HUDEP-2 (cell line): ENCODE measurements around the gene KIF21A.

Experiments used
- DNase-seq, 76 experiments: peaks; one replicate each; lab custom pipeline; 2025; ENCODE audit not compliant: unreplicated experiment in 76 of 76; lab: John Stamatoyannopoulos, UW

The KIF21A gene

DNA sequence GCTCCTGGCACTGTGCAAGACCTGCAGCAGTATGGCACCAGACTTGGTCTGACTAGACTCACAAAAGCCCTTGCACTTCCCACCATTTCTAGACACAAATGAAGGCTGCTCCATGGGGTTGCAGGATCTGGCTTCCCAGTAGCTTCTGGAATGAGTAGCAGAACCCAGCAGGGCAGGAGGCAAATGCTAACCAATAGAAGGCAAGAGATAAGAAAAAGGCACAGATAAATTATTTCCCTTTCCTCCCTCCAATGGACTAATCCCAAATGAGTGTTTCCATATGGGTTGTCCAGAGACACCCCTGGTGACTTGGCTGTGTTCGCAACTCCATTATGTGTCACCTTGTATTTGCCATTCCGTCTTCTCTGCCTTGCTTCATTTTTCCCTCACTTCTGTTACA is 49.7 kb downstream of the KIF21A start:
- no peak for DNase-seq

DNA sequence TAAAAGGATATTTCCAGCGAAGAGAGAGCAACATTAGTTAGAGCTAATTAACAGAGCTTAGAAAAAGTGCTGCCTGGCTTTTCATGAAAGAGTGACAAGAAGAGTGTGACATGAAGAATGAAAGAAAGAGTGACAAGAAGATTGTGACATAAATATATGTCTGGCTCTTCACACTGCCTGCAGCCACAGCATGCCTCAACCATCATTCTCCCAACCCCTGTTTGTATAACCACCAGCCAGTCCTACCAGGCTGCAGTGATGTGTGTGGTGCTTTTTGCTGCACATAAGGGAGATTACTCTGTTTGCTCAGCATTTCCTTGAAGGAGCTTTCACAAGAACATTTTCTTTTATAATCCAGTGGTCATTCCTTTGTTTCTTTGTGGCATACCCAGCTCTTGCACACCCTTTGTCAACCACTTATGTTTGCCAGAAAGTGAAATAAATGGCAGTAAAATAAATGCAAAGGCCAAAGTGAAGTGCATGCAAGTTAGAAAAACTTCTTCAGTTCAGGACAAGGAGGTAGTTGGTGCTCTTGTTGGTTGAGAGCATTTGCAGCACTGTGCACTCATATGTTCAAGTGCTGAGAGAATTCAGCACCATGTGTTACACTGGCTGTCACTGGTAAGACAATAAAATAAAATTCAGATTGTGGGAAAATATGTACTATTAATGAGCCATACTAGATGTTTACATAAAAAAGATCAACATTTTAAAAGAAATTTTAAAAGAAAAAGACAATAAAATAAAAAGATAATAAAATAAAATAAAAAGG is 50.6 kb downstream of the KIF21A start:
- no peak for DNase-seq

DNA sequence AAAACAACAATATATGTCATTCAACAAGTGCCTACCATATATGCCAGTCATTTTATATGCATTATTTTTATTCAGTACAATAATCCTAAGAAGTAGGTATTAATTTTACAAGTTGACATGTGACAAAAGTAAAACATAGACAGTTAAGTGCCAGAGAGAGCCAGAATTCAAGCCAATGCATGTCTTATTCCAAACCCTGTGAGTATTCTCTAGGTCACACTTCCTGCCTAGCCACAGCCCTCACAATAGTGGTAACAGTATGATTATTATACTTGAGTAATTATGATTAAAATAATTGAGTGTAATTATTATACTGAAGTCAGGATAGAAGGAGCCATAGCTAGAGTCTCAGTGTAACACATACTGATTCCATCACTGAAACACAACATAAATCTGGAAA is 52.2 kb downstream of the KIF21A start:
- DNase-seq = no peak

DNA sequence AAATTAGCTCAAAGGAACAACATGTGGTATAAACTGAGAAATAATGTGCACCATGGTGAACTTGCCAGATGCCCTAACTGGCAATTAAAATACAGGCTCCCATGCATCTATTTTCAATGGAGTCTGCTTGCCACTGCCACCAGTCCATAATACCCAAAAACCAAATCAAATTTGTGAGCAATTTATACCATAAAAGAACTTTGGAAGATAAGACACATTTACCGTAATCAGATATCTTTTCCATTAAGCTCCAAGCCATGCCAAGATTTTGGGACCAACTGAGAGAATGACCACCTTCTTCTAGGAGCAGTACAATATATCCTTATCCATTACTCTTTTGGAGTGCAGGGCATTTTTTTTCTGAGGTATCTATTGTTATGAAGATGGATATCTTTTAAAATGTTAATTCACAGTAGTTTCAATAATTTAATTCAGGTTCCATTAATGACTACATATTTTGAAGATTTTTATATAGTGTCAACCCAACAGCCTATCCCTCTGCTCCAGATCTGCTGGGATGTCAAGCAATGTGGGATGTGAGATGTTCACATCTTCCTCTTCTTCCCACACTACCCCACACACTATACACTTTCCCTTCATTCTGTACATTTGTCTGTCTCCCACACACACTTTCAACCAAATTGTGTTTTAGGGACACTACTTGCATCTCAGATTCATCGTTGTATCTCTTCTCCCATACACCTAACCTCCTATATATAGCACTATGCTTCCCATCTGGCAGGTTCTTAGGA is 53.3 kb downstream of the KIF21A start:
- no peak for DNase-seq

DNA sequence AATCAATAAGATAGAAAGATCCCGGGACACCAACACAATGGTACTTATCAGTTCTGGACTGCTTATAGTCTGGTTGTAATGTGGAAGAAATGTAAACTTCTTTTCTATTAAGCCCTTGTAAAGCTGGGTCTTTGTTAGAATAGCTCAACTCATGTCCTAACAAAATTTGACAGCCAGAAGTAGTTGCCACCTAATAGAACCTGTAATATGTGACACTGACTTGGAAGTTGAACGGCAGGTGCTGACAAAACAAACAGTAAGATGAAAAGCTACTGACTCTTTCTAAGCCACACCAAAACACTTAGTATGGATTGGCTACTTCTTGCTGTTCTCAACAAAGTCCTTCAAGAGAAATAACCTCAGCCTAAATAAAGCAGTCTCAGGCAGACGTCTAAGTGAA is 56.6 kb downstream of the KIF21A start:
- DNase-seq = no peak

DNA sequence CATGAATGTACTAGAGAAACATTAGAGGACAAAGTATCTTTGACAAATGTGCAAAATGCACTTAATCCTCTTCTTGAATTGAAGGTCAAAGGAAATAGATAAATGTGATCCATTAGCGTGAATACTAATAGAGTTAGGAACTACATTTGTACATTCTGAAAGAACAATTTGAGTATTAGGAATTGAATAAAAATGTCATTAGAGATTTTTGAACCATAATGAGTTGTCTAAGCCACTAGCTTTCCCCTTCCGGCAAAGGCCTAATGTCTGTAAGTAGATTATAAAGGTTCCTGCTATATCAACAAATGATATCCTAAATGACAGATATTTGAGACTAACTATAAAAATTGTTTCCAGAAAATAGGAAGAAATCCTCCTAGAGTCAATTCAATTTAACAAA is 59.8 kb downstream of the KIF21A start:
- DNase-seq = no peak

DNA sequence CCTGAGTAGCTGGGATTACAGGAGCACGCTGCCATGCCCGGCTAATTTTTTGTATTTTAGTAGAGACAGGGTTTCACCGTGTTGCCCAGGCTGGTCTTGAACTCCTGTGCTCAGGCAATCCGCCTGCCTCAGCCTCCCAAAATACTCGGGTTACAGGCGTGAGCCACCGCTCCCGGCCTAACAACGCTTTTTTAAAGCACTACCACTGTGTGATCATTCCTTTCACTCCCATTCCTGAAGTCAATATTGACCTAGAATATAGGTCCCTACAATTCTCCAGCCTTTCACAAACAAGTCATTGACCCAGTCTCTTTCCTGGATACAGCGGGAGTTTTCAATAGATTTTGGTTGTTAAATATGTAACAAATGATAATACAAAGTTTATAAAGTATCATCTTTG is 62.8 kb downstream of the KIF21A start:
- DNase-seq = no peak

DNA sequence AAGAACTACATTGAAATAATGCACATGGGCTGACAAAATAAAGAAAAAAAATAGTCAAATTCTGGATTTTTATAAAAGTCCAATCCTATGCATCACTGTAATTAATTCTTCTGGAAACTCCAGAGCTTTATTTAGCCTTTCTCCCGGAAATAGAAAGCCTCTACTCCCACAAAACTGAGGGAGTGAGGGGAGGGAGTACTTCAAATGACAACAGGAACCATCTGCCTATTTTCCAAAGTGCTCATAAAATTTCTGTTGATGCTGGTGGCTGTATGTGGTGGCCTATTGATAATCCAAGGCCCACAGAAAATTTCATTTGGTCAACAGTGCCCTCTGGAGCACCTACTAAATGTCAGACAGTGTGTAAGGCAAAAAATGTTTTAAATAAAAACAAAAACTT is 64.6 kb downstream of the KIF21A start:
- no peak for DNase-seq

DNA sequence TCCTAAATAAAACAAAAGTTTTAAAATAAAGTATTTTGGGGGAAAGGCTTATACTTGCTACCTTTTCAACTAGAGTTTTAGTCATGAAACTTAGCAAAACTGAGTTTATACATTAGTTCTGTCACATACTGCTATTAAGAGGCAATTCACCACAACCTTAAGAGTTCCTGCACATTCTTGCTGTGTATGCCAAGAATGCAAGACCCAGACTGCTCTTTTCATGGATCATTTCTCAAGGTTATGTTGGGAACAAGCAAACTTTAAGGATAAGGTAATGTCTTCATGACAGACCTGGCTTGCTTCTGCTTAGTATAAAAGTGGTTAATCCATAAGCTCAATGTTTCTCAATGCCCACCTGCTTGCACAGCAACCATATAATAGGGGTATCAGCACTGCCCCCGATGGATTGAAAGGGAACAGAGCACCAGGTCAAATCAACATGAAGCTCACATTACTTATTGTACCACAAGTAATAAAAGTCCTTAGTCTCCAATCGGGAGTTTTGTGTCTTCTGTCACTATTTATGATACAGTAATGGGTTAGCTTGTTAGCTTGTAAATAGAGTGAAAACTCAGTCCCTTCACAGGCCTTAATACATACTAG is 67.6 kb downstream of the KIF21A start:
- no peak for DNase-seq

DNA sequence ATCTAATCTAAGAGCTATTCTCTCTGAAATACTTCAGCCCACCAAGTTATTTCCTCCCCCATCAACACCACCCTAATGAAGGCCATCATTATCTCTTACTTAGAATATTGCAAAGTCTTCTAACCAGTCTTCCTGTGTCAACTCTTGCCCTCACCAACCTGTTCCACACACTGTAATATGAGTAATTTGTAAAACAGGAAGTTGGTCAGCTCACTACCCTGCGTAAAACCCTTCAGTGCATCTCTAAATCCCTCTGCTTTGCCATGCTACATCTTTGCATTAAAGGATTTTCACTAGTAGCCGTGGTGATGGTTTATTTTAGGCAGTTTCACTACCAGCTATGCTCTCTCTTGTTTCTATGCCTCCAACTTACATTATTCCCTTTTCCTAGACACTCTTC is 70.0 kb downstream of the KIF21A start:
- no peak for DNase-seq

DNA sequence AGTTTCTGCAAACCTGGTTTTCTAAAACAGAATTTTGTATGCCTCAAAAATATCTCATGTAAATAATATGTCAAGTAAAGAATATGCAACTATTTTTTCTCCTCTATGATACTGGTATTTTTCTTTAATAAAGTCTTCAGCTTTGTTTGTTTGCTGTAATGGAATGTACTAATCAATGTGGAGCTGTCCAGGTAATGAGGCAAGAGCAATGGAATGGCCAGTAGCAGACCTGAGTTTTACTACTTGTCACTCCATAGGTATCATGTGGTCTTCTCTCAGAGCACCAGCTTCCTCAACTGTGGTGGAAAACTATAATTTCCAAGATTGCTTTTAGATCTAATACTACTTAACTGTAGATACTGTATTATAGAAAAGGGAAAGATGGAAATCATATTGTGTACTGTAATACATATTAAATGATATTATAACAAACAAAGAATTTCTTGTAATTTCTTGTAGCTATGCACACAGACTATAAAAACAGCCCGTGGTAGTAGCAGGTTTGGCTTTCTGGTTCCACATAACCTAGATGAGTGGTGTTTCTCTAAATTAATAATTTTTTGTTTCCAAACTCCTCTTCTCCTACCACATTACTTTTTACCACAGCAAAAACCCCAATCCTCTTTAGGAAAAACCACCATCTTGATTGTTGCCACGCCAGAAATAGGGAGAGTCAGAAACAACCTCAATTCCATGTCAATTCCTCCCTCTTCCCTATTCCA is 70.6 kb downstream of the KIF21A start:
- no peak for DNase-seq

DNA sequence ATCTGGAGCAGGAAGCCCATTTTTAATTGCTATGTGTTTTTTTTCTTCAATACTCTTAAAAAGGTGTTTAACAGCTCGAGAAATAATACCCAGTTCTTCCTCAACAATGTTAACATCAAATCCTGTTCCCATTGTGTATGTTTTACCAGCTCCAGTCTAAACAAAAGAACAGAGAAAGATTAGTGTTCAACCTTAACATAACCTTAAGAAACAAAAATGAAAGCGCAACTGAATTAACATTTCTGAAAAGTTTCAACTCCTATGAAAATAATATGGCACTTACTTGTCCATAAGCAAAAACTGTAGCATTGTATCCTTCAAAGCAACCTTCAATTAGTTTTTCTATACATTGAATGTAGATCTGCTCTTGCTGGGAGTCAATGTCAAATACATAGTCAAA is 73.2 kb downstream of the KIF21A start:
- DNase-seq = no peak

DNA sequence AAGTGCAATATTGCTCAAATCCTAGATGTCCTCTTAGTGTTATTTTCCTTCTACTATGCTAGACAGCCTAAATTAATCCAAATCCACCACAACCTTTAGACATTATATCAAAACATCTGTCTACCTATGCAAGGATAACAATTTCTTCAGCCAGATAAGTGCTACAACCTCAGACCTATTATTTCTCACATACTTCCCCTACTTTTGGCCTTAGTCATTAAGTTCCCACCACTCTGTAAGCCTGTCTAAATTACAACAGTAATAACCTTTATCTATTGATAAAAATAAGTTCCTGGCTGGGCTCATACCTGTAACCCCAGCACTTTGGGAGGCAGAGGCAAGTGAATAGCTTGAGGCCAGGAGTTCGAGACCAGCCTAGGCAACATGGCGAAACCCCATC is 74.0 kb downstream of the KIF21A start:
- no peak for DNase-seq

DNA sequence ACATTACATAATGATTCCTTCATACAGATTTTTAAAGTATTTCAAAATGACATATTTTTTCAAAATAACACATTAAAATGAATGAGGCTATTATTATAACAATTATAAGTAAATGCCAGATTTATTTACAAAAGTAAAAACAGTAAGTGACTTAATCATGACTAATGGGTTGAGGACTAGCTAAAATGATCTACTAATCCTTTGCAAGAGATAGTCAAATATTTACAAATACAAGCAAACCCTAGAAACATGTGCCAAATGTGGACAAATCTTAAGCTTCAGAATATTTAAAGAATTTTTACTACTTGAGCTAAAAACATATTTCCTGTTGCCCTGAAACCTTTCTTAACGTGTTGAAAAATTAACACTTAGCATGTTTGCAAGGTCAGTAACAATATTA is 74.8 kb downstream of the KIF21A start:
- no peak for DNase-seq

DNA sequence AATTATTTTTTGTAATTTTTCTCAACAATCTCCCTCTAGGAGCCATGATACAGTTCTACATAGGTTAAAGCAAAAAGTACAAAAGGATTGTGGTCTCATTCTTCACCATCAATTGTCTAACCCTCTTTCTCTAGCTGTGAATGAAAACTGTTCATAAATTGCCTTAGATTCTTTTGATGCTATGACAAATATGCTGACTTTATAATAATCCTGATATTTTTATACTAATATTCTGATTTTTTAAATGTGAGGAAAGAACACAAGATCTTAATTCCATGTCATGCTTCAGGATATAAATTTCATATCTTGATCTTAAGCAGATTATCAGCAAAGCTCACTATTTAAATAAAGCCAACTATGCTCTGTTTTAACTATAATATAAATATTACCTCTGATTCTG is 75.4 kb downstream of the KIF21A start:
- no peak for DNase-seq

DNA sequence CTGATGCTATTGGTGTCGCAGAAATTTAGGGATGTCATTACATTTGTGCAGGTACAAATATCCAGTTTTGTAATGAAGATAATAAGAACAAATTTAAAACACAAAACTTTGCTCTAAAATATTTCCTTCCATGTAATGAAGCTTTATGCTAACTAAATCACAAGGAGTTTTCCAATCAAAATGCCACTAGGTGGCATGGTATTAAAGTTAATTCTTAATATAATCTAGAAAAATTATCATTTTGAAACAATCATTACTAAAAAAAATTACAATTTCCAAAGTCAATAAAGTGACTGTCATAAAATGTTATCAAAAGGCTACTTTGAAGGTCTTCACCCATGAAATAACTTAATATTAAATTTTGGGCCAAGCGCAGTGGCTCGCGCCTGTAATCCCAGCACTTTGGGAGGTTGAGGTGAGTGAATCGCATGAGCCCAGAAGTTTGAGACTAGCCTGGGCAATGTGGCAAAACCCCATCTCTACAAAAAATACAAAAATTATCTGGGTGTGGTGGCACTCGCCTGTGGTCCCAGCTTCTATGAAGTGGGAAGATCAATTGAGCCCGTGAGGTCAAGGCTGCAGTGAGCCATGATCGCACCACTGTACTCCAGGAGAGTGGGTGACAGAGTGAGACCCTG is 77.4 kb downstream of the KIF21A start:
- DNase-seq = no peak

DNA sequence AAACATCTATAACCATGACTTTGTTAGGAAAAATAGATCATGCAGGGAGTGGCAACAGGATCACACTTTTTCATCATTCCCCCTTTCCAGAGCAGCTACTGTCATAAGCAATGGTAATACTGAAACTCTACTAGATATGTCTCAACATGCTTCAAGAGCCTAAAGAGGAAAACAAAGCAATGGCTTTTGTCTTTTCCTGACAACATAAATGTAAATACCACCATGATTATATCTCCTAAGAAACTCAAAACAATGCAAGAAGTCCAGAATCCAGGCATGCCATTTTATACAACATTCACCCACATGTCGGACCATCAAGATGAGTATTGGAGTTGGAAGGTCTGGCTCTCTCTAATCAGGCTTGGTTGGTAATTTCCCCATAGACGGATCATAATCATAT is 78.7 kb downstream of the KIF21A start:
- DNase-seq = no peak

DNA sequence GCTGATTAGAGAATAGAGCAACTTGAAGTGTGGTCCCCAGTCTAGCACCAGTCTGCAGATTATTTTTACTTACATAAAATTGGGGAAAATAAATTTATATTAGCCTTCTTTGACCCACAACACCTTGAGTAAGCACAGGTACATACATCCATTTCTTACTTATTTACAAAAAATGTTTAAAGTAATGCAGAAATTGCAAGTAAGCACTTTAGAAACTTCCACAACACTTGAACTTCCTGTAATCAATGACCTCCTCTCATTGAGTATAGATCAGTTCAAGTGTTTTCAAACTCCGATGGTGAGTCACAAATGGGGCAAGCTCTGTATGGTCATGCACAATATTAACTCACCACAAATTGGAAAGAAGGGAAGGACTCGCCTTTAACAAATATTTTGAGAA is 83.3 kb downstream of the KIF21A start:
- DNase-seq = no peak

DNA sequence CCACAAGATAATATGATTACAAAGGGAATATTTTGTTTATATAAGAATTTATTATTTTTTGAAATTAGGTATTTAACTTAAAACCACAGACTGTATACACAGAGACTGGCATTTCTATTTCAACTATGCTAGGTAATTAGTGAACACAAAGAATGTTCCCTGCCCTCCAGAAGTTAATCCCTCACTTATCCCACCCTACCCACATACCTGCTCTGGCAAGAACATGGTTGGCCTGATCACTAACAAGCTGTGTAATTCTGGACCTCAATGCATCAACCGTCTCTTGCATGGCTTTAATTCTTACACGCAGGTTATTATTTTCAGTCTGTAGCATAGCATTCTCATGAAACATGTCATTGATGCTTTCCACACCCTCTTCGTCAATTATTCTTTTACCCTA is 85.9 kb downstream of the KIF21A start:
- DNase-seq = no peak

DNA sequence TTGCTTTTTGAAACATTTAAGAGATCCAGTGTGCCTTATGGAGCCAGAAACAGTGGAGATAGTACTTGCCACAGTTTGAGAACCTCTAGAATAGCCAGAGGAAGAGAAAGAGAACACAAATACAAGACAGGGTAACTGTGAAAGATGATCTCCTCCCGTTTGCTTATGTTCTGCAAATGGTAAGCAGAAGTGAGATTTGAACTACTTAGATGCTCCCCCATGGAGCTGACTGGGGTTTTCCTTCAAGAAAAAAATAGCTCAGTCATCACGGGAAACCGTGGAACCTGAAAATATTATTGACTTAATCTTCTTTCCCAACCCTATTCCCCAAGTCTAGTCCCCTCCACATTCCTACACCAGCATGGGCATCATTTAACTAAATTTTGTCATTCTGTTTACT is 87.1 kb downstream of the KIF21A start:
- DNase-seq = no peak

DNA sequence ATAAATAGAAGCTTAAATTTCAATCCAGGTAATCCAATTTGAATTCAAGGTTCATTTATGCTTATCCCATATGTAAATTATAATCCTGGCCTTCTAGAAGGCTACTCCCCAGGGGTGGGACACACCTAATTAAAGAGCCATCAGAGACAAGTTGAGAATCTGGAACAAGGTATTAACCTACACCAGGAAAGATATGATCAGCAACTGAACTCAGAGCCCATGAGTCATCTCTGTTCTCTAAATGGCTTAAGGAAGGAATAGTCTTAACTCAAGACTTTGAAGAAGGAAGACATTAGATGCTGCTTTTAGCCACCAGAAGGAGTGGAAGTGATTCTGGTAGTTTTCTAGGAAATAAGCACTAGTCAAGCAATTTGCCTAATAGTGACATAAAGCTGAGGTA is 88.0 kb downstream of the KIF21A start:
- DNase-seq = no peak
